NB4 (cell line): ENCODE results near the gene PCDHGA1.
A peak's percentile ranks its signal among the peaks of the same experiment; 100 is the strongest.

Source experiments
- DNase-seq: peaks from one replicate; pipeline ENCODE4 v3.0.0; 2010; ENCODE audit warnings: low read depth
- H3K4me3 ChIP-seq: one replicate; pipeline ENCODE4 v1.5.1; 2011; ENCODE audit warnings: mild to moderate bottlenecking, low read depth, low read length, moderate library complexity
- MYC ChIP-seq: IDR thresholded peaks from 2 replicates; pipeline ENCODE4 v1.6.1; 2011; ENCODE audit warnings: low read depth, low read length
- POLR2A ChIP-seq: IDR thresholded peaks from 2 replicates; pipeline ENCODE4 v1.6.1; 2011; ENCODE audit warnings: mild to moderate bottlenecking; ENCODE audit not compliant: insufficient read length; ENCODE audit errors: extremely low read depth
- TF ChIP-seq, protein P1 (sequence below): IDR thresholded peaks from 2 replicates; pipeline ENCODE4 v1.6.1; 2011; ENCODE audit warnings: low read depth, low read length
- TF ChIP-seq, protein P2 (sequence below): IDR thresholded peaks from one replicate; pipeline ENCODE4 v1.5.1; 2012; ENCODE audit warnings: low read depth, low read length

Gene PCDHGA1

DNA sequence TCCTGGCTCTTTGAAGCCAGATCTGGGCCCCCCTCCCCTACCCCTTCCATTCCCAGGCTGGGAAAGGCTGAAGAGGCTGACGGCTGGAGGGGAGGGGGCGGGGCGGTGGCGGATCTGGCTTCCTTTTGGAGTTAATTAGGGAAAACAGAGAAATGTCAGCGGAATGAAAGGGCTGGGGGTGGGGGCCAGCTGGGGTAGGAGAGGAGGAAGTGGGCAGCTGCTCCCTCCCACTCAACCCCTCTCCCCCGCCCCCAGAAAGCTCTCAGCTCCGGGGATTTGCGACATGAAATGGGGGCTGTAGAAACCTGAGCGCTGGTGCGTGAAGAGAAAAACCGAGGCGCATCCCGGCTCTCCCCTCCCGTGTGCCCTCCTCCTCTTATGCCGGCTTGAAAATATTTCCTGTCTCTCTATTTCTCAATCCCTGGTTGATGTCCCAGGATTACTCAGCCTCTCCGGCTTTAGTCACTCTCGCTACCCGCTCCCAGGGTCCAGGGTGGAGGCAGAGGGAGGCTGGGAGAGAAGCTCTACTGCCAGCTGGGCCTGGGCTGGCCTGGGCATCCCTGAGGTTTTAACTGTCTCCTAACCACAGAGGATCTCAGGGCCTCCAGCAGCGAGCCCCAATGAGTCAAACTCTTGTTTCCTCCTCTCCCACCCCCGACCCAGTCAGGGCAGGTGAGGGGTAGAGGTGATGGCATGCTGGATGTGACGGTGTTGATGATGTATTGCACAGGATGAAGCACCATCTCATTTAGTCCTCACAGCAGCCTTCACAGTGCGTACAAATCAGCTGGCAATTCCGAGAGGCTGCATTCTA is 178.7 kb downstream of the PCDHGA1 start:
- TF ChIP-seq, protein P1, sequence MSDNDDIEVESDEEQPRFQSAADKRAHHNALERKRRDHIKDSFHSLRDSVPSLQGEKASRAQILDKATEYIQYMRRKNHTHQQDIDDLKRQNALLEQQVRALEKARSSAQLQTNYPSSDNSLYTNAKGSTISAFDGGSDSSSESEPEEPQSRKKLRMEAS, result no peak
- TF ChIP-seq, protein P2, sequence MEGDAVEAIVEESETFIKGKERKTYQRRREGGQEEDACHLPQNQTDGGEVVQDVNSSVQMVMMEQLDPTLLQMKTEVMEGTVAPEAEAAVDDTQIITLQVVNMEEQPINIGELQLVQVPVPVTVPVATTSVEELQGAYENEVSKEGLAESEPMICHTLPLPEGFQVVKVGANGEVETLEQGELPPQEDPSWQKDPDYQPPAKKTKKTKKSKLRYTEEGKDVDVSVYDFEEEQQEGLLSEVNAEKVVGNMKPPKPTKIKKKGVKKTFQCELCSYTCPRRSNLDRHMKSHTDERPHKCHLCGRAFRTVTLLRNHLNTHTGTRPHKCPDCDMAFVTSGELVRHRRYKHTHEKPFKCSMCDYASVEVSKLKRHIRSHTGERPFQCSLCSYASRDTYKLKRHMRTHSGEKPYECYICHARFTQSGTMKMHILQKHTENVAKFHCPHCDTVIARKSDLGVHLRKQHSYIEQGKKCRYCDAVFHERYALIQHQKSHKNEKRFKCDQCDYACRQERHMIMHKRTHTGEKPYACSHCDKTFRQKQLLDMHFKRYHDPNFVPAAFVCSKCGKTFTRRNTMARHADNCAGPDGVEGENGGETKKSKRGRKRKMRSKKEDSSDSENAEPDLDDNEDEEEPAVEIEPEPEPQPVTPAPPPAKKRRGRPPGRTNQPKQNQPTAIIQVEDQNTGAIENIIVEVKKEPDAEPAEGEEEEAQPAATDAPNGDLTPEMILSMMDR, result no peak
- TF ChIP-seq MYC (no peak), POLR2A (no peak)
- H3K4me3 ChIP-seq, result peak overlapping the region; percentile 28
- DNase-seq, result peak; percentile 89

DNA sequence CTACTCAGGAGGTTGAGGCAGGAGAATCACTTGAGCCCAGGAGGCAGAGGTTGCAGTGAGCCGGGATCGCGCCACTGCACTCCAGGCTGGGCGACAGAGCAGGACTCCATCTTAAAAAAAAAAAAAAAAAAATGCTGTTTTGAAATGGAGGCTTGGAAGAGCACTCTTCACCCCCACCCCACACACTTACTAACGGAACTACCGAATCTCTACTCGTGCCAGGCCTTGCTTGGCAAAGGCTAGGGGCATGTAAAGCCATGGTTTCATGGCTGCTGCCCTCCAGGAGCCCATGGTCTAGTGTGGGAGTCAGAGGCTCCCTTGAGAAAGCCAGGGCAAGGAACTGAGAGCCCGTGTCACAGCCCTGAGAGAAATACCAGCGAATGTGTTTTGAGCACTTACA is 179.8 kb downstream of the PCDHGA1 start:
- DNase-seq, result peak; percentile 12
- H3K4me3 ChIP-seq, result no peak overlapping the region
- TF ChIP-seq MYC (no peak), POLR2A (no peak)
- TF ChIP-seq, protein P2, result no peak
- TF ChIP-seq, protein P1, result no peak

DNA sequence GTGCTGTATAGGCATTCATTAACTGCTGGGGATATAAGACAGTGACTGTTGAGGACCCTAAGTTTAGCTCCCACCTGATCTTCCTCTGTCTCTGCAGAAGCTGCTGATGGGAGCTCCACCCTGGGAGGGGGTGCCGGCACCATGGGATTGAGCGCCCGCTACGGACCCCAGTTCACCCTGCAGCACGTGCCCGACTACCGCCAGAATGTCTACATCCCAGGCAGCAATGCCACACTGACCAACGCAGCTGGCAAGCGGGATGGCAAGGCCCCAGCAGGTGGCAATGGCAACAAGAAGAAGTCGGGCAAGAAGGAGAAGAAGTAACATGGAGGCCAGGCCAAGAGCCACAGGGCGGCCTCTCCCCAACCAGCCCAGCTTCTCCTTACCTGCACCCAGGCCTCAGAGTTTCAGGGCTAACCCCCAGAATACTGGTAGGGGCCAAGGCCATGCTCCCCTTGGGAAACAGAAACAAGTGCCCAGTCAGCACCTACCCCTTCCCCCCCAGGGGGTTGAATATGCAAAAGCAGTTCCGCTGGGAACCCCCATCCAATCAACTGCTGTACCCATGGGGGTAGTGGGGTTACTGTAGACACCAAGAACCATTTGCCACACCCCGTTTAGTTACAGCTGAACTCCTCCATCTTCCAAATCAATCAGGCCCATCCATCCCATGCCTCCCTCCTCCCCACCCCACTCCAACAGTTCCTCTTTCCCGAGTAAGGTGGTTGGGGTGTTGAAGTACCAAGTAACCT is 180.7 kb downstream of the PCDHGA1 start:
- TF ChIP-seq, protein P2, result no peak
- TF ChIP-seq, protein P1, result no peak
- TF ChIP-seq MYC, result no peak
- TF ChIP-seq POLR2A, result no peak
- H3K4me3 ChIP-seq, result no peak overlapping the region
- peak; percentile 24 for DNase-seq

DNA sequence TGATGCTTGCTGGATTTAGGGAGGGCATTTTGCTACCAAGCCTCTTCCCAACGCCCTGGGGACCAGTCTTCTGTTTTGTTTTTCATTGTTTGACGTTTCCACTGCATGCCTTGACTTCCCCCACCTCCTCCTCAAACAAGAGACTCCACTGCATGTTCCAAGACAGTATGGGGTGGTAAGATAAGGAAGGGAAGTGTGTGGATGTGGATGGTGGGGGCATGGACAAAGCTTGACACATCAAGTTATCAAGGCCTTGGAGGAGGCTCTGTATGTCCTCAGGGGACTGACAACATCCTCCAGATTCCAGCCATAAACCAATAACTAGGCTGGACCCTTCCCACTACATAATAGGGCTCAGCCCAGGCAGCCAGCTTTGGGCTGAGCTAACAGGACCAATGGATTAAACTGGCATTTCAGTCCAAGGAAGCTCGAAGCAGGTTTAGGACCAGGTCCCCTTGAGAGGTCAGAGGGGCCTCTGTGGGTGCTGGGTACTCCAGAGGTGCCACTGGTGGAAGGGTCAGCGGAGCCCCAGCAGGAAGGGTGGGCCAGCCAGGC is 181.5 kb downstream of the PCDHGA1 start:
- no peak for DNase-seq
- no peak overlapping the region for H3K4me3 ChIP-seq
- TF ChIP-seq POLR2A (no peak), MYC (no peak)
- TF ChIP-seq, protein P2, result no peak
- TF ChIP-seq, protein P1, result no peak

DNA sequence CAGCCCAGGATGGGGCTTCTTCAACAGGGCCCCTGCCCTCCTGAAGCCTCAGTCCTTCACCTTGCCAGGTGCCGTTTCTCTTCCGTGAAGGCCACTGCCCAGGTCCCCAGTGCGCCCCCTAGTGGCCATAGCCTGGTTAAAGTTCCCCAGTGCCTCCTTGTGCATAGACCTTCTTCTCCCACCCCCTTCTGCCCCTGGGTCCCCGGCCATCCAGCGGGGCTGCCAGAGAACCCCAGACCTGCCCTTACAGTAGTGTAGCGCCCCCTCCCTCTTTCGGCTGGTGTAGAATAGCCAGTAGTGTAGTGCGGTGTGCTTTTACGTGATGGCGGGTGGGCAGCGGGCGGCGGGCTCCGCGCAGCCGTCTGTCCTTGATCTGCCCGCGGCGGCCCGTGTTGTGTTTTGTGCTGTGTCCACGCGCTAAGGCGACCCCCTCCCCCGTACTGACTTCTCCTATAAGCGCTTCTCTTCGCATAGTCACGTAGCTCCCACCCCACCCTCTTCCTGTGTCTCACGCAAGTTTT is 182.1 kb downstream of the PCDHGA1 start:
- peak; percentile 70 for DNase-seq
- H3K4me3 ChIP-seq, result no peak overlapping the region

More for the DNA sequence above, 182.1 kb downstream of the PCDHGA1 start:
- TF ChIP-seq, protein P2, result peak; percentile 65
- TF ChIP-seq, protein P1, result no peak
- TF ChIP-seq POLR2A (no peak), MYC (no peak)
